K562 (cell line): ENCODE measurements around the gene TXNRD2. TPM values are rescaled to one million over a fixed set of nuclear protein-coding genes. Genes with fewer than 3 reads are reported as not detected.
A peak's percentile ranks its signal among the peaks of the same experiment; 100 is the strongest.

Experiments used
- ATAC-seq: fragments of 200-7000 bp; cut with Tn5 transposase; 3 replicates; pipeline ENCODE4 v1.9.1; 2020; ENCODE audit warnings: moderate library complexity
- BruUV-seq: library from RNA; stranded (reverse); fragments of 400-500 nt; replicated peaks from 2 replicates; lab custom pipeline; 2021; lab: Mats Ljungman, UMichigan
- CTCF ChIA-PET: fragments of 300-600 bp; formaldehyde crosslinking; extraction: SDS; loops from one replicate; lab custom pipeline; 2021; ENCODE audit warnings: low intra/inter-chr PET ratio; lab: Yijun Ruan, JAX
- POLR2A ChIA-PET: fragments of 300-600, 350-650 bp; sonication (Branson Sonifier 250); formaldehyde crosslinking; extraction: SDS; loops from one replicate; lab custom pipeline; 2021; ENCODE audit warnings: antibody characterized with exemption, inconsistent platforms; lab: Yijun Ruan, JAX
- DNase-seq, 4 experiments: peaks; one replicate each; pipeline versions ENCODE4 v3.0.0 to v3.0.0-alpha.2; 2011 to 2018; ENCODE audit warnings: low spot score in 3 of 4, mixed read lengths in 3 of 4; ENCODE audit errors: extremely low read depth in 1 of 4
- FAIRE-seq: peaks from 2 replicates; lab custom pipeline; 2011; peaks lifted over from hg19 to GRCh38; lab: Jason Lieb, UNC
- H2AFZ ChIP-seq: 2 replicates; pipeline ENCODE4 v1.6.0; 2011; ENCODE audit warnings: low read depth, low read length, control low read depth, inconsistent platforms
- H3K27ac ChIP-seq: fragments of 200-600 bp; 3 replicates; pipeline ENCODE4 v1.8.0; 2011; ENCODE audit warnings: low read depth, mild to moderate bottlenecking, control low read depth, inconsistent platforms, low read length, moderate library complexity, mixed read lengths; ENCODE audit errors: extremely low read depth
- H3K27me3 ChIP-seq, 2 experiments: fragments of 300-600 bp in 1 of 2; 2 replicates in 1 of 2; 3 replicates in 1 of 2; pipeline versions ENCODE4 v1.6.0 to v1.8.0; 2011; ENCODE audit warnings: inconsistent platforms in 2 of 2, low read length in 2 of 2, mild to moderate bottlenecking in 1 of 2, mixed read lengths in 1 of 2, moderate library complexity in 1 of 2; ENCODE audit not compliant: control insufficient read depth in 2 of 2, insufficient read depth in 2 of 2
- H3K36me3 ChIP-seq: fragments of 300-600 bp; 3 replicates; pipeline ENCODE4 v1.8.0; 2011; ENCODE audit warnings: mild to moderate bottlenecking, low read length, inconsistent platforms; ENCODE audit not compliant: control insufficient read depth, insufficient read depth
- H3K4me1 ChIP-seq, 2 experiments: fragments of 200-600 bp in 1 of 2; replicated peaks in 1 of 2; 2 replicates in 1 of 2; 3 replicates in 1 of 2; pipeline versions ENCODE4 v1.5.1 to v1.8.0; 2011; ENCODE audit warnings: inconsistent platforms in 2 of 2, low read length in 2 of 2, mild to moderate bottlenecking in 1 of 2, mixed read lengths in 1 of 2, moderate library complexity in 1 of 2; ENCODE audit not compliant: control insufficient read depth in 2 of 2, insufficient read depth in 2 of 2
- H3K4me2 ChIP-seq: 2 replicates; pipeline ENCODE4 v1.6.1; 2011; ENCODE audit warnings: low read length, control low read depth, inconsistent platforms, mixed read lengths; ENCODE audit not compliant: insufficient read depth
- H3K4me3 ChIP-seq: fragments of 200-600 bp; sonication (generic), shearing (Covaris generic); 2 replicates; pipeline ENCODE4 v1.5.1; 2016; ENCODE audit warnings: control low read depth, inconsistent platforms
- H3K79me2 ChIP-seq: fragments of 200-600 bp; 3 replicates; pipeline ENCODE4 v1.8.0; 2011; ENCODE audit warnings: low read length, inconsistent platforms; ENCODE audit not compliant: control insufficient read depth, insufficient read depth
- H3K9ac ChIP-seq, 2 experiments: 2 replicates each; pipeline versions ENCODE4 v1.6.0 to v1.6.1; 2011; ENCODE audit warnings: low read depth in 2 of 2, low read length in 2 of 2, control low read depth in 1 of 2, inconsistent platforms in 1 of 2, mild to moderate bottlenecking in 1 of 2, mixed read lengths in 1 of 2; ENCODE audit not compliant: insufficient read depth in 1 of 2
- H3K9me1 ChIP-seq: one replicate; pipeline ENCODE4 v1.6.0; 2011; ENCODE audit warnings: inconsistent platforms, mild to moderate bottlenecking, low read length, moderate library complexity; ENCODE audit not compliant: control insufficient read depth, insufficient read depth
- H3K9me3 ChIP-seq: replicated peaks from 2 replicates; pipeline ENCODE4 v1.5.1; 2011; ENCODE audit warnings: low read depth, low read length, inconsistent platforms; ENCODE audit not compliant: control insufficient read depth, insufficient read depth
- H4K20me1 ChIP-seq: replicated peaks from 2 replicates; pipeline ENCODE4 v1.6.1; 2011; ENCODE audit warnings: low read length, inconsistent platforms, mixed read lengths; ENCODE audit not compliant: control insufficient read depth, insufficient read depth
- CBX2 ChIP-seq: fragments of 200-600 bp; sonication (generic); IDR thresholded peaks from one replicate; pipeline ENCODE4 v1.6.1; 2012; ENCODE audit warnings: mild to moderate bottlenecking, low read length, inconsistent platforms; ENCODE audit not compliant: insufficient read depth, poor library complexity, severe bottlenecking
- CTBP1 ChIP-seq: fragments of 450-650 bp; IDR thresholded peaks from 2 replicates; pipeline ENCODE4 v1.6.1; 2016; ENCODE audit warnings: borderline replicate concordance
- ILF3 ChIP-seq: fragments of 450-650 bp; IDR thresholded peaks from 2 replicates; pipeline ENCODE4 v1.6.1; 2018; ENCODE audit warnings: antibody characterized with exemption, mild to moderate bottlenecking, moderate library complexity, borderline replicate concordance
- MEF2A ChIP-seq: IDR thresholded peaks from 2 replicates; pipeline ENCODE4 v1.6.1; 2011; ENCODE audit warnings: low read depth, mild to moderate bottlenecking, low read length, moderate library complexity; ENCODE audit not compliant: control insufficient read depth
- TFE3 ChIP-seq: fragments of 450-650 bp; formaldehyde crosslinking; IDR thresholded peaks from 2 replicates; pipeline ENCODE4 v1.4.0; 2020; ENCODE audit warnings: mild to moderate bottlenecking, mixed read lengths
- ZNF146 ChIP-seq: IDR thresholded peaks from one replicate; pipeline ENCODE4 v1.6.1; 2018; ENCODE audit warnings: missing compliant biosample characterization; ENCODE audit not compliant: unreplicated experiment
- ZNF518B ChIP-seq: fragments of 250-450 bp; sonication (Bioruptor Pico); IDR thresholded peaks from 2 replicates; pipeline ENCODE4 v1.5.0; 2021; ENCODE audit warnings: mild to moderate bottlenecking, moderate library complexity
- ZNF57 ChIP-seq: fragments of 450-650 bp; formaldehyde crosslinking; IDR thresholded peaks from 2 replicates; pipeline ENCODE4 v1.4.0; 2020; ENCODE audit warnings: mild to moderate bottlenecking, moderate library complexity
- ZNF780A ChIP-seq: fragments of 250-450 bp; sonication (Bioruptor Pico); IDR thresholded peaks from 2 replicates; pipeline ENCODE4 v1.5.0; 2021; ENCODE audit warnings: mild to moderate bottlenecking
- WGBS: fragments of 100-300 bp; shearing (Covaris generic); methylation state at CpG from one replicate; pipeline ENCODE4 v1.1.6; 2016; ENCODE audit warnings: low coverage, mixed read lengths; ENCODE audit not compliant: insufficient coverage; ENCODE audit errors: missing lambda C conversion rate; 5-methylcytosine and 5-hydroxymethylcytosine counted together
- in situ Hi-C: fragments of 300-500 bp; cut with MboI; formaldehyde crosslinking; loops from 4 replicates; pipeline ENCODE4 v1.15.0; 2018; ENCODE audit warnings: inconsistent platforms, mixed read lengths
- intact Hi-C: fragments of 100-400 bp; cut with micrococcal nuclease; formaldehyde crosslinking; loops from 2 replicates; pipeline ENCODE4 v1.14.2; 2022
- polyA plus RNA-seq, 8 experiments: library from polyadenylated mRNA; depleted of rRNA in 4 of 8; stranded (reverse) in 5 of 8; unstranded in 3 of 8; fragments of >200 nt; fragmentation: Nextera tagmentation in 2 of 8; fragmentation: Illumina TruSeq in 1 of 8; extraction: Ambion mirVana in 2 of 8; extraction: Trizol in 1 of 8; gene quantifications; 2 replicates each; pipeline versions ENCODE4 v1.2.1 to v1.2.3, GENCODE V29; 2011 to 2014; ENCODE audit warnings: inconsistent platforms in 1 of 8, missing spikeins in 1 of 8
- total RNA-seq, 7 experiments: library from RNA; depleted of rRNA in 6 of 7; stranded (reverse); fragments of >200 nt in 6 of 7; fragmentation: Illumina TruSeq in 2 of 7; extraction: Trizol in 2 of 7; gene quantifications; 2 replicates each; pipeline versions ENCODE4 v1.2.1 to v1.2.3, GENCODE V29; 2011 to 2021; ENCODE audit warnings: low replicate concordance in 1 of 7
- TF ChIP-seq, protein P1 (sequence below), 3 experiments: fragments of 200-800 bp in 1 of 3; sonication (Bioruptor generic) in 1 of 3; sonication (generic) in 1 of 3; formaldehyde crosslinking in 1 of 3; IDR thresholded peaks; 2 replicates each; pipeline versions ENCODE4 v1.6.1 to v1.8.0; 2016 to 2022; ENCODE audit warnings: mild to moderate bottlenecking in 2 of 3, missing compliant biosample characterization in 2 of 3, missing genetic modification characterization in 2 of 3, missing genetic modification reagents in 1 of 3
- TF ChIP-seq, protein P2 (sequence below): sonication (generic); formaldehyde crosslinking; IDR thresholded peaks from 2 replicates; pipeline ENCODE4 v1.8.0; 2022; ENCODE audit warnings: missing genetic modification reagents, mild to moderate bottlenecking, borderline replicate concordance

Gene TXNRD2
- total and polyA plus RNA-seq, 9 of the 15 experiments (the other 6 are each of a cell fraction or from before 2014, with no cell fraction given) = 3.3 to 80.2 (median 49.4) TPM

DNA sequence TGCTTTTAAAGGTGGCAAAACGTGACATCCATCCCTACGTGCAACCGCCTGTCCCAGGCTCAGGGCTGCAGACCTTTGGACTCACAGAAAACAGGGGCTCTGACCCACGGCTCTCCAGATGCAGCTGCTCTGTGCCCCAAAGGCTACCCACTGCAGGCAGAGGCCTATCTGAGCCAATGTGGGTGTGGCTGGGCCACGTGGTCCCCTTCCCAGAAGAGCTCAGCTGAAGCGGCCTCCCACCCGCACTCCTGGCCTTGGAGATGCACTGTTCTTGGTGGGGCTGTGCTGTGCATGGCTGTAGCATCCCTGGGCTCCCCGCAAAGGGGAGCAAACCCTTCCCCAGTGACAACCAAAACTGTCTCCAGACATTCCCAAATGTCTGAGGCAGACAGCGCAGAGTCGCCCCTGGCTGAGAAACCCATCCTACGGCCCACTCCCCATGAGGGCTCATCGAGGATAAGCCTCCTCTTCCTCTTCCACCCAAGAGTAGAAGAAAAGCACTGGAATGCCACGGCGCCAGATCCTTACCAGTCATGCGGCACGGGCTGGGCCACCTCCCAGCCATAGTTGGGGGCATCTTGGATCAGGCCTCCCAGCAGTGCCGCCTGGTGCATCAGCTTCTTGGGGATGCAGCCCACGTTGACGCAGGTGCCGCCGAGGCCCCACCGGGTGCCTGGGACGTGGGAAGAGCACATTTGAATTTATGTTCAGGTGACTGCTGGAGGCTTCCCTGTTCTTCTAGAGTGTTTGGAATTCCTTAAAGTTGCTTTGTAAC lies 23.1 kb downstream of the TXNRD2 start:
- peaks cover 56% of the 10 kb centered on the region for H3K36me3 ChIP-seq
- in situ Hi-C loops = no loop called here
- no peaks in the 10 kb centered on the region for H4K20me1 ChIP-seq
- no peak for TF ChIP-seq ILF3
- no peak for TF ChIP-seq CTBP1
- TF ChIP-seq, protein P1, sequence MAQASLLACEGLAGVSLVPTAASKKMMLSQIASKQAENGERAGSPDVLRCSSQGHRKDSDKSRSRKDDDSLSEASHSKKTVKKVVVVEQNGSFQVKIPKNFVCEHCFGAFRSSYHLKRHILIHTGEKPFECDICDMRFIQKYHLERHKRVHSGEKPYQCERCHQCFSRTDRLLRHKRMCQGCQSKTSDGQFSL (CRISPR knock-in tag; IDR thresholded peaks at IDR 0.05) = no peak
- TF ChIP-seq, protein P1 (tag; IDR thresholded peaks at IDR 0.05) = no peak
- no peak for TF ChIP-seq ZNF518B (CRISPR knock-in tag)
- TF ChIP-seq, protein P2, sequence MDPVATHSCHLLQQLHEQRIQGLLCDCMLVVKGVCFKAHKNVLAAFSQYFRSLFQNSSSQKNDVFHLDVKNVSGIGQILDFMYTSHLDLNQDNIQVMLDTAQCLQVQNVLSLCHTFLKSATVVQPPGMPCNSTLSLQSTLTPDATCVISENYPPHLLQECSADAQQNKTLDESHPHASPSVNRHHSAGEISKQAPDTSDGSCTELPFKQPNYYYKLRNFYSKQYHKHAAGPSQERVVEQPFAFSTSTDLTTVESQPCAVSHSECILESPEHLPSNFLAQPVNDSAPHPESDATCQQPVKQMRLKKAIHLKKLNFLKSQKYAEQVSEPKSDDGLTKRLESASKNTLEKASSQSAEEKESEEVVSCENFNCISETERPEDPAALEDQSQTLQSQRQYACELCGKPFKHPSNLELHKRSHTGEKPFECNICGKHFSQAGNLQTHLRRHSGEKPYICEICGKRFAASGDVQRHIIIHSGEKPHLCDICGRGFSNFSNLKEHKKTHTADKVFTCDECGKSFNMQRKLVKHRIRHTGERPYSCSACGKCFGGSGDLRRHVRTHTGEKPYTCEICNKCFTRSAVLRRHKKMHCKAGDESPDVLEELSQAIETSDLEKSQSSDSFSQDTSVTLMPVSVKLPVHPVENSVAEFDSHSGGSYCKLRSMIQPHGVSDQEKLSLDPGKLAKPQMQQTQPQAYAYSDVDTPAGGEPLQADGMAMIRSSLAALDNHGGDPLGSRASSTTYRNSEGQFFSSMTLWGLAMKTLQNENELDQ = no peak
- TF ChIP-seq ZNF57 (CRISPR knock-in tag) = no peak
- no peak for TF ChIP-seq MEF2A
- TF ChIP-seq CBX2 = no peak
- no peak for TF ChIP-seq ZNF780A
- no peak for TF ChIP-seq TFE3 (CRISPR knock-in tag)
- TF ChIP-seq ZNF146 (CRISPR knock-in tag) = no peak

More for the DNA sequence above, 23.1 kb downstream of the TXNRD2 start:
- intact Hi-C loops = no loop called here
- no peaks in the 10 kb centered on the region for H3K79me2 ChIP-seq
- no peak overlapping the region for H3K4me2 ChIP-seq
- H3K4me3 ChIP-seq = no peak overlapping the region
- H3K9ac ChIP-seq = peak overlapping the region in 1 of 2 experiments; percentile 68; a peak in 2 of 4 replicates
- H3K27me3 ChIP-seq = no peaks in the 10 kb centered on the region
- H3K9me3 ChIP-seq = no peaks in the 10 kb centered on the region
- DNase-seq = peak; percentile 69 to 84 (median 72)
- no peak for FAIRE-seq
- H3K27ac ChIP-seq = no peak overlapping the region
- 70% methylated on average over 23 of the region's 23 CpGs for WGBS
- no peaks in the 10 kb centered on the region for H3K9me1 ChIP-seq
- CTCF ChIA-PET = no interaction called here
- no TSS peak for BruUV-seq
- H3K4me1 ChIP-seq = peaks cover 0 to 26% of the 10 kb centered on the region in 2 experiments; a peak in 4 of 5 replicates
- POLR2A ChIA-PET = interaction anchor here (0.6 to 2.3 kb wide), 10 partner anchors 8 to 387 kb away, joined by 3 to 12 read pairs (median 4); partner anchors contain the start of genes COMT and TXNRD2
- ATAC-seq = peak; percentile 80
- no peak overlapping the region for H2AFZ ChIP-seq
